Kidney (tissue), 14 donors: ENCODE results near the gene RARRES1. TPM values are rescaled to one million over a fixed set of nuclear protein-coding genes. Genes with fewer than 3 reads are reported as not detected.
A peak's percentile ranks its signal among the peaks of the same experiment; 100 is the strongest.

Experiments used
- DNase-seq, 5 donors: peaks; one replicate each; pipeline ENCODE4 v3.0.0-alpha.2; 2013 to 2020
- FAIRE-seq: peaks from 2 replicates; lab custom pipeline; 2012; peaks lifted over from hg19 to GRCh38; lab: Jason Lieb, UNC
- H3K27ac ChIP-seq, 2 donors: one replicate each; pipeline ENCODE4 v1.7.0; 2013; ENCODE audit warnings: low read depth in 2 of 2, low read length in 2 of 2, inconsistent platforms in 1 of 2
- H3K27me3 ChIP-seq: one replicate; pipeline ENCODE4 v1.7.1; 2013; ENCODE audit warnings: low read length, inconsistent platforms; ENCODE audit not compliant: control insufficient read depth, insufficient read depth
- H3K36me3 ChIP-seq, 3 donors: one replicate each; pipeline versions ENCODE4 v1.7.0 to v1.7.1; 2013; ENCODE audit warnings: low read length in 3 of 3, control low read depth in 1 of 3, inconsistent platforms in 1 of 3; ENCODE audit not compliant: insufficient read depth in 3 of 3, control insufficient read depth in 2 of 3
- H3K4me1 ChIP-seq, 3 donors: one replicate each; pipeline versions ENCODE4 v1.7.0 to v1.7.1; 2013; ENCODE audit warnings: low read length in 3 of 3, inconsistent platforms in 1 of 3, low read depth in 1 of 3; ENCODE audit not compliant: control insufficient read depth in 2 of 3, insufficient read depth in 2 of 3
- H3K4me3 ChIP-seq, 3 donors: one replicate each; pipeline versions ENCODE4 v1.7.0 to v1.8.1; 2013; ENCODE audit warnings: low read length in 3 of 3, control low read depth in 1 of 3, inconsistent platforms in 1 of 3
- H3K9ac ChIP-seq, 3 donors: one replicate each; pipeline versions ENCODE4 v1.7.0 to v1.7.1; 2013; ENCODE audit warnings: low read length in 3 of 3, control low read depth in 1 of 3, inconsistent platforms in 1 of 3
- H3K9me3 ChIP-seq, 3 donors: one replicate each; pipeline versions ENCODE4 v1.7.0 to v1.7.1; 2013; ENCODE audit warnings: low read length in 3 of 3, control low read depth in 1 of 3, inconsistent platforms in 1 of 3; ENCODE audit not compliant: control insufficient read depth in 2 of 3, insufficient read depth in 1 of 3
- intact Hi-C: fragments of 100-400 bp; cut with DNase I; formaldehyde crosslinking; loops from one replicate; pipeline ENCODE4 v1.11.1; 2022
- polyA plus RNA-seq: library from polyadenylated mRNA; stranded (reverse); fragments of 350-450 nt; fragmentation: Illumina TruSeq; extraction: RNeasy Lipid Tissue Mini Kit (QIAGEN cat#74804); gene quantifications from one replicate; pipeline ENCODE4 v1.2.3, GENCODE V29; 2014; ENCODE audit warnings: low read depth, low replicate concordance; ENCODE audit not compliant: insufficient read depth
- total RNA-seq: library from RNA; stranded (reverse); fragmentation: NEBNext Ultra II Directional; extraction: Animal tissue kit (Norgen Biotek cat#: 25700); gene quantifications from one replicate; pipeline ENCODE4 v1.2.1, GENCODE V29; 2021
- TF ChIP-seq, protein P1 (sequence below): IDR thresholded peaks from 3 replicates; pipeline ENCODE4 v1.5.1; 2012; ENCODE audit warnings: mild to moderate bottlenecking, moderate library complexity, borderline replicate concordance; ENCODE audit not compliant: insufficient read depth; ENCODE audit errors: extremely low read depth
- donor health status: control.
- donor health status: control.
- donor health status: control.
- donor health status: control.
- donor health status: control.
- donor health status: DM: yes; HTN: yes; CAD: no.
- donor health status: Normal renal cell carcinoma (clear cell type).

Gene RARRES1
- total and polyA plus RNA-seq, 2 donors from 2014 or later, result 10.3 to 94.0 TPM

DNA sequence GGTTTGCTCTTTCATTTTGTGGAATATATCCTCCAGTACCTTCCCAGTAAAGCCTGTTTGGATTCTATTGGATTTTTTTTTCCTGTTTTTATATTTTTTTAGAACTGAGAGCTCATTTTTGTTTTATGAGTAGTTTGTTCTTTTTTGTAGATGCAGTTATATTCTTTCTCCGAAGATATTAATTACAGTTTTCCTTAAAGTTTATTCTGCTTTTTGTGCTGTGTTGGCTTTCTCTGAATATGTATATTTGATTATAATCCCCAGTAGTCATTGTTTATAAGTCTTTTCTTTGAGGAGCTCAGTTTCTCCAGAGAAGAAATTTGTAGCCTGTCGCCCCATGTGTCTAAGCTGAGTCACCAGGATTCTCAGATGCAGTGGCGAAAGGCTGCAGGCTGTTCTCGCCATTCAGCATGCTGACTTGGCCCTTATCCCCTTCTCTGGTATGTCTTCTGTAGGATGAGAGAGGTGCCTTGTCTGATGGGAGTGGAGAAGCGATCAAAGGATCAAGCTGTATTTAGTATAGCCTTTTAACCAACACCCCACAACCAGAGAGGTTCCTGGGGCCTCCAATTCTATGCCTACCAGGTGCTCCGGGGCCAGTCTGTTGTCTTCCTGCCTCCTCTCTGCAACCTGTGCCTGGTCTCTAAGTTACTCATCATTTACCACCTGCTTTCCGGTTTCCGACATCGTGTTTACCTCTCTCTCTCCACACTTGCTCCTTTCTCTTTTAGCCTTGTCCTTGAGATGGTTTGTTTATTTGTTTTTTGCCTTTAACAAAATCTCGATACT, 37.9 kb upstream of the RARRES1 start:
- Histone ChIP-seq H3K27me3 (no peaks in the 10 kb centered on the region), H3K9me3 (no peaks in the 10 kb centered on the region), H3K27ac (peak overlapping the region; percentile 32 to 44), H3K4me1 (peaks cover 12 to 20% (median 18%) of the 10 kb centered on the region in 3 donors), H3K9ac (no peak overlapping the region), H3K36me3 (no peaks in the 10 kb centered on the region), H3K4me3 (no peak overlapping the region)
- TF ChIP-seq, protein P1, sequence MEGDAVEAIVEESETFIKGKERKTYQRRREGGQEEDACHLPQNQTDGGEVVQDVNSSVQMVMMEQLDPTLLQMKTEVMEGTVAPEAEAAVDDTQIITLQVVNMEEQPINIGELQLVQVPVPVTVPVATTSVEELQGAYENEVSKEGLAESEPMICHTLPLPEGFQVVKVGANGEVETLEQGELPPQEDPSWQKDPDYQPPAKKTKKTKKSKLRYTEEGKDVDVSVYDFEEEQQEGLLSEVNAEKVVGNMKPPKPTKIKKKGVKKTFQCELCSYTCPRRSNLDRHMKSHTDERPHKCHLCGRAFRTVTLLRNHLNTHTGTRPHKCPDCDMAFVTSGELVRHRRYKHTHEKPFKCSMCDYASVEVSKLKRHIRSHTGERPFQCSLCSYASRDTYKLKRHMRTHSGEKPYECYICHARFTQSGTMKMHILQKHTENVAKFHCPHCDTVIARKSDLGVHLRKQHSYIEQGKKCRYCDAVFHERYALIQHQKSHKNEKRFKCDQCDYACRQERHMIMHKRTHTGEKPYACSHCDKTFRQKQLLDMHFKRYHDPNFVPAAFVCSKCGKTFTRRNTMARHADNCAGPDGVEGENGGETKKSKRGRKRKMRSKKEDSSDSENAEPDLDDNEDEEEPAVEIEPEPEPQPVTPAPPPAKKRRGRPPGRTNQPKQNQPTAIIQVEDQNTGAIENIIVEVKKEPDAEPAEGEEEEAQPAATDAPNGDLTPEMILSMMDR, result no peak
- intact Hi-C loops, result no loop called here
- FAIRE-seq (no peak), DNase-seq (no peak)

- Histone ChIP-seq H3K9me3 (no peaks in the 10 kb centered on the region), H3K27ac (peak overlapping the region; percentile 32 to 44), H3K36me3 (no peaks in the 10 kb centered on the region), H3K4me1 (peaks cover 12 to 23% (median 20%) of the 10 kb centered on the region in 3 donors), H3K4me3 (no peak overlapping the region), H3K9ac (no peak overlapping the region), H3K27me3 (no peaks in the 10 kb centered on the region)
- FAIRE-seq, result no peak
- TF ChIP-seq, protein P1, result no peak
- intact Hi-C loops, result no loop called here
- DNase-seq, result peak in 1 of 5 donors; percentile 8
These were observed 37.3 kb upstream of the RARRES1 start for GRCh38 chr3:158769549-158769948.

- peak; percentile 6 for FAIRE-seq
- H3K9ac ChIP-seq, result peak overlapping the region in 1 of 3 donors; percentile 12
- H3K27ac ChIP-seq, result peak overlapping the region; percentile 72 to 82
- no peaks in the 10 kb centered on the region for H3K9me3 ChIP-seq
- TF ChIP-seq, protein P1, result no peak
- H3K36me3 ChIP-seq, result no peaks in the 10 kb centered on the region
- intact Hi-C loops, result no loop called here
- H3K4me3 ChIP-seq, result peak overlapping the region in 2 of 3 donors; percentile 5 to 40
- H3K4me1 ChIP-seq, result peaks cover 12 to 23% (median 20%) of the 10 kb centered on the region in 3 donors
- H3K27me3 ChIP-seq, result no peaks in the 10 kb centered on the region
- peak in 3 of 5 donors; percentile 24 to 93 (median 75) for DNase-seq
These were observed 36.8 kb upstream of the RARRES1 start for GRCh38 chr3:158768881-158769543.
